A549 (cell line): ENCODE data around the gene RGL1. TPM values are rescaled to one million over a fixed set of nuclear protein-coding genes. Genes with fewer than 3 reads are reported as not detected.

Source experiments
- ATAC-seq, 2 experiments: fragments of 200-7000 bp in 1 of 2; fragments of >200 bp in 1 of 2; cut with Nextera tagmentation in 1 of 2; cut with Tn5 transposase in 1 of 2; 3 replicates each; pipeline versions ENCODE4 v1.8.0 to v1.9.1; 2018 to 2020; ENCODE audit warnings: mild to moderate bottlenecking in 1 of 2, moderate library complexity in 1 of 2
- CTCF ChIA-PET: fragments of 300-600 bp; sonication (Branson Sonifier 250); formaldehyde crosslinking; extraction: SDS; loops from one replicate; lab custom pipeline; 2021; ENCODE audit warnings: antibody characterized with exemption, inconsistent platforms; lab: Yijun Ruan, JAX
- POLR2A ChIA-PET: fragments of 350-600 bp; formaldehyde crosslinking; extraction: SDS; loops from one replicate; lab custom pipeline; 2021; ENCODE audit warnings: antibody characterized with exemption, inconsistent platforms; lab: Yijun Ruan, JAX
- DNase-seq, 2 experiments: peaks; one replicate each; pipeline versions ENCODE4 v3.0.0 to v3.0.0-alpha.2; 2011 to 2016; ENCODE audit warnings: low read depth in 1 of 2, low spot score in 1 of 2
- FAIRE-seq: peaks from 2 replicates; lab custom pipeline; 2011; peaks lifted over from hg19 to GRCh38; lab: Jason Lieb, UNC
- H3K27ac ChIP-seq, 2 experiments: fragments of >200 bp; sonication (Bioruptor Twin); formaldehyde crosslinking; 3 replicates each; pipeline ENCODE4 v1.5.1; 2016 to 2017
- H3K4me1 ChIP-seq: fragments of >200 bp; sonication (Bioruptor Twin); formaldehyde crosslinking; 3 replicates; pipeline ENCODE4 v1.6.1; 2016
- H3K4me2 ChIP-seq: fragments of >200 bp; sonication (Bioruptor Twin); formaldehyde crosslinking; 3 replicates; pipeline ENCODE4 v1.6.1; 2016
- H3K4me3 ChIP-seq: fragments of >200 bp; sonication (Bioruptor Twin); formaldehyde crosslinking; 3 replicates; pipeline ENCODE4 v1.5.1; 2016
- H3K9me3 ChIP-seq: fragments of >200 bp; sonication (Bioruptor Twin); formaldehyde crosslinking; 3 replicates; pipeline ENCODE4 v1.6.1; 2016
- EHMT2 ChIP-seq: fragments of 200-600 bp; sonication (generic); IDR thresholded peaks from 2 replicates; pipeline ENCODE4 v1.6.1; 2016; ENCODE audit warnings: antibody characterized with exemption, low read depth, mild to moderate bottlenecking, moderate library complexity
- EP300 ChIP-seq, 2 experiments: fragments of >200 bp; sonication (Bioruptor Twin); formaldehyde crosslinking; IDR thresholded peaks; 2 replicates in 1 of 2; 3 replicates in 1 of 2; pipeline ENCODE4 v1.6.1; 2016 to 2017
- ESRRA ChIP-seq: fragments of 150-350 bp; IDR thresholded peaks from 2 replicates; pipeline ENCODE4 v1.6.1; 2014; ENCODE audit warnings: mild to moderate bottlenecking, low read length, borderline replicate concordance
- FOXS1 ChIP-seq: fragments of 250-450 bp; sonication (Bioruptor Pico); IDR thresholded peaks from 2 replicates; pipeline ENCODE4 v1.5.0; 2020; ENCODE audit warnings: mild to moderate bottlenecking, moderate library complexity
- MAFK ChIP-seq: fragments of 450-650 bp; IDR thresholded peaks from 2 replicates; pipeline ENCODE4 v1.6.1; 2014; ENCODE audit not compliant: partially characterized antibody
- POLR2AphosphoS2 ChIP-seq: conservative IDR thresholded peaks from 2 replicates; pipeline ENCODE4 v1.6.1; 2012; ENCODE audit warnings: low read length, improper control_type of control experiment, inconsistent platforms
- RNF2 ChIP-seq: fragments of 200-600 bp; sonication (generic); IDR thresholded peaks from 2 replicates; pipeline ENCODE4 v1.6.1; 2016; ENCODE audit warnings: low read depth, mild to moderate bottlenecking, antibody characterized with exemption, moderate library complexity, borderline replicate concordance
- SREBF2 ChIP-seq: fragments of 450-650 bp; IDR thresholded peaks from 2 replicates; pipeline ENCODE4 v1.6.1; 2014; ENCODE audit warnings: mild to moderate bottlenecking, moderate library complexity
- TFCP2L1 ChIP-seq: fragments of 250-450 bp; sonication (Bioruptor Pico); IDR thresholded peaks from 2 replicates; pipeline ENCODE4 v1.5.0; 2021; ENCODE audit warnings: mild to moderate bottlenecking
- ZSCAN20 ChIP-seq: fragments of 250-450 bp; sonication (Bioruptor Pico); IDR thresholded peaks from 2 replicates; pipeline ENCODE4 v1.8.0; 2022; ENCODE audit warnings: mild to moderate bottlenecking, moderate library complexity
- WGBS: methylation state at CpG from one replicate; pipeline ENCODE4 v1.1.6; 2017; ENCODE audit errors: missing lambda C conversion rate; 5-methylcytosine and 5-hydroxymethylcytosine counted together
- polyA plus RNA-seq, 4 experiments: library from polyadenylated mRNA; depleted of rRNA in 3 of 4; stranded (reverse); fragments of >200 nt; fragmentation: RNase III in 1 of 4; extraction: RNeasy Plus Mini Kit Qiagen cat#74134 plus additional on column Dnase treatment in 1 of 4; gene quantifications; 2 replicates in 3 of 4; 3 replicates in 1 of 4; pipeline ENCODE4 v1.2.3, GENCODE V29; 2011 to 2017
- TF ChIP-seq, protein P1 (sequence below): IDR thresholded peaks from 2 replicates; pipeline ENCODE4 v1.6.1; 2012
- TF ChIP-seq, protein P2 (sequence below): fragments of 200-600 bp; sonication (generic); IDR thresholded peaks from 2 replicates; pipeline ENCODE4 v1.6.1; 2016; ENCODE audit warnings: antibody characterized with exemption, mild to moderate bottlenecking, moderate library complexity
- TF ChIP-seq, protein P3 (sequence below): fragments of 250-450 bp; sonication (Bioruptor Pico); IDR thresholded peaks from 2 replicates; pipeline ENCODE4 v1.5.0; 2021; ENCODE audit warnings: mild to moderate bottlenecking, moderate library complexity, borderline replicate concordance

RGL1 gene
- polyA plus RNA-seq, 2 of the 4 experiments (the other 2 are of a cell fraction) = 1.0 to 3.8 TPM

DNA sequence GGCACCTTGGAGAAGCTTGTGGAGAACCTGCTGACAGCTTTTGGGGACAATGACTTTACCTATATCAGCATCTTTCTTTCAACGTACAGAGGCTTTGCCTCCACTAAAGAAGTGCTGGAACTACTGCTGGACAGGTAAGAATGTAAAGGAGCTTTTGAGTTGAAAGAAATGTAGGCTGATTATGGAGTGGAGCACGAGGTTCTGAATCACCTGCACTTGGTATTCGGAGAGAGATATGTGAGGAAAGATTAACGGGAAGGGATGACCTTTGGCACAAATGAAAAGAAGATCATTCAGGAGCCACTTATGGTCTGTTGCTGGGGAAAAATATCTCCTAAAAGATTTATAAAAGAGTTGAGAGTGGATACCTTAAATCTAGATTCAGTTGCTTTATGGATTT, 42.7 kb downstream of the RGL1 start:
- POLR2A ChIA-PET = no interaction called here
- no peak for TF ChIP-seq FOXS1 (CRISPR knock-in tag)
- no peak for TF ChIP-seq POLR2AphosphoS2
- no peak for TF ChIP-seq RNF2
- no peak for TF ChIP-seq SREBF2
- no peak for TF ChIP-seq MAFK
- no peak for TF ChIP-seq TFCP2L1 (CRISPR knock-in tag)
- TF ChIP-seq, protein P1, sequence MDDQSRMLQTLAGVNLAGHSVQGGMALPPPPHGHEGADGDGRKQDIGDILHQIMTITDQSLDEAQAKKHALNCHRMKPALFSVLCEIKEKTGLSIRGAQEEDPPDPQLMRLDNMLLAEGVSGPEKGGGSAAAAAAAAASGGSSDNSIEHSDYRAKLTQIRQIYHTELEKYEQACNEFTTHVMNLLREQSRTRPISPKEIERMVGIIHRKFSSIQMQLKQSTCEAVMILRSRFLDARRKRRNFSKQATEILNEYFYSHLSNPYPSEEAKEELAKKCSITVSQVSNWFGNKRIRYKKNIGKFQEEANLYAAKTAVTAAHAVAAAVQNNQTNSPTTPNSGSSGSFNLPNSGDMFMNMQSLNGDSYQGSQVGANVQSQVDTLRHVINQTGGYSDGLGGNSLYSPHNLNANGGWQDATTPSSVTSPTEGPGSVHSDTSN = no peak
- TF ChIP-seq, protein P2, sequence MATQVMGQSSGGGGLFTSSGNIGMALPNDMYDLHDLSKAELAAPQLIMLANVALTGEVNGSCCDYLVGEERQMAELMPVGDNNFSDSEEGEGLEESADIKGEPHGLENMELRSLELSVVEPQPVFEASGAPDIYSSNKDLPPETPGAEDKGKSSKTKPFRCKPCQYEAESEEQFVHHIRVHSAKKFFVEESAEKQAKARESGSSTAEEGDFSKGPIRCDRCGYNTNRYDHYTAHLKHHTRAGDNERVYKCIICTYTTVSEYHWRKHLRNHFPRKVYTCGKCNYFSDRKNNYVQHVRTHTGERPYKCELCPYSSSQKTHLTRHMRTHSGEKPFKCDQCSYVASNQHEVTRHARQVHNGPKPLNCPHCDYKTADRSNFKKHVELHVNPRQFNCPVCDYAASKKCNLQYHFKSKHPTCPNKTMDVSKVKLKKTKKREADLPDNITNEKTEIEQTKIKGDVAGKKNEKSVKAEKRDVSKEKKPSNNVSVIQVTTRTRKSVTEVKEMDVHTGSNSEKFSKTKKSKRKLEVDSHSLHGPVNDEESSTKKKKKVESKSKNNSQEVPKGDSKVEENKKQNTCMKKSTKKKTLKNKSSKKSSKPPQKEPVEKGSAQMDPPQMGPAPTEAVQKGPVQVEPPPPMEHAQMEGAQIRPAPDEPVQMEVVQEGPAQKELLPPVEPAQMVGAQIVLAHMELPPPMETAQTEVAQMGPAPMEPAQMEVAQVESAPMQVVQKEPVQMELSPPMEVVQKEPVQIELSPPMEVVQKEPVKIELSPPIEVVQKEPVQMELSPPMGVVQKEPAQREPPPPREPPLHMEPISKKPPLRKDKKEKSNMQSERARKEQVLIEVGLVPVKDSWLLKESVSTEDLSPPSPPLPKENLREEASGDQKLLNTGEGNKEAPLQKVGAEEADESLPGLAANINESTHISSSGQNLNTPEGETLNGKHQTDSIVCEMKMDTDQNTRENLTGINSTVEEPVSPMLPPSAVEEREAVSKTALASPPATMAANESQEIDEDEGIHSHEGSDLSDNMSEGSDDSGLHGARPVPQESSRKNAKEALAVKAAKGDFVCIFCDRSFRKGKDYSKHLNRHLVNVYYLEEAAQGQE = no peak
- TF ChIP-seq, protein P3, sequence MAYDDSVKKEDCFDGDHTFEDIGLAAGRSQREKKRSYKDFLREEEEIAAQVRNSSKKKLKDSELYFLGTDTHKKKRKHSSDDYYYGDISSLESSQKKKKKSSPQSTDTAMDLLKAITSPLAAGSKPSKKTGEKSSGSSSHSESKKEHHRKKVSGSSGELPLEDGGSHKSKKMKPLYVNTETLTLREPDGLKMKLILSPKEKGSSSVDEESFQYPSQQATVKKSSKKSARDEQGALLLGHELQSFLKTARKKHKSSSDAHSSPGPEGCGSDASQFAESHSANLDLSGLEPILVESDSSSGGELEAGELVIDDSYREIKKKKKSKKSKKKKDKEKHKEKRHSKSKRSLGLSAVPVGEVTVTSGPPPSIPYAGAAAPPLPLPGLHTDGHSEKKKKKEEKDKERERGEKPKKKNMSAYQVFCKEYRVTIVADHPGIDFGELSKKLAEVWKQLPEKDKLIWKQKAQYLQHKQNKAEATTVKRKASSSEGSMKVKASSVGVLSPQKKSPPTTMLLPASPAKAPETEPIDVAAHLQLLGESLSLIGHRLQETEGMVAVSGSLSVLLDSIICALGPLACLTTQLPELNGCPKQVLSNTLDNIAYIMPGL = no peak
- TF ChIP-seq EHMT2 = no peak
- no peak for TF ChIP-seq EP300 (IDR thresholded peaks at IDR 0.05)
- TF ChIP-seq ESRRA = no peak
- Histone ChIP-seq H3K4me2 (no peak overlapping the region), H3K4me1 (peaks cover 15% of the 10 kb centered on the region), H3K27ac (no peak overlapping the region), H3K9me3 (no peaks in the 10 kb centered on the region), H3K4me3 (no peak overlapping the region)
- no peak for DNase-seq
- no peak for FAIRE-seq
- no peak for ATAC-seq
- CTCF ChIA-PET = interaction anchor here (1.5 to 1.8 kb wide), 2 partner anchors 12 to 68 kb away, joined by 3 to 5 read pairs; no protein-coding TSS in a partner anchor
- 55% methylated on average over 4 of the region's 4 CpGs for WGBS

DNA sequence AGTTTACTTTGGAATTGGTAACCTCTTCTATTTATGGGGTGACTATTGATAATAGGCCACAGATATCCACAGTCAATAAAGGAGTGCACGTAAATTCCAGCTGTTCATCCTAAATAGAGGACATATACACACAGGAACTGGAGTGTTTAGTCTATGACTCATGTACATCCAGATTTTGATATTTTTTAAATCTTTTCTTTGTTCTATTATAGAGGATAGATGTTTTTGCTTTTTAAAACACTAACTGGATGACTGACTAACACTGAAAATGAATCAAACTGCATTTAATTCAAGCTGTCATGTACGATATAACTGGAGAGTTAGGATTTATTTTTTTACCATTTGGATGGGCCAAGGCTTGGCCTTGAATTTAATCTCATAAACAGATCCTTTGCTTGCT, 45.9 kb downstream of the RGL1 start:
- H3K9me3 ChIP-seq = no peaks in the 10 kb centered on the region
- no peak for FAIRE-seq
- no peak overlapping the region for H3K27ac ChIP-seq
- no peak overlapping the region for H3K4me2 ChIP-seq
- no peaks in the 10 kb centered on the region for H3K4me1 ChIP-seq
- 81% methylated on average over 2 of the region's 2 CpGs for WGBS
- no peak for ATAC-seq
- TF ChIP-seq FOXS1 (CRISPR knock-in tag) (no peak), SREBF2 (no peak), ZSCAN20 (no peak)
- TF ChIP-seq, protein P2 = no peak
- POLR2A ChIA-PET = no interaction called here
- CTCF ChIA-PET = no interaction called here
- DNase-seq = no peak
- H3K4me3 ChIP-seq = no peak overlapping the region
